GM19438 (cell line): Measurements from ENCODE around the gene ZNF581.

Experiments used
- ATAC-seq: cut with Tn5 transposase; IDR thresholded peaks from one replicate; pipeline ENCODE4 v1.9.1; 2021; ENCODE audit warnings: low read depth; ENCODE audit not compliant: unreplicated experiment

ZNF581 gene

DNA sequence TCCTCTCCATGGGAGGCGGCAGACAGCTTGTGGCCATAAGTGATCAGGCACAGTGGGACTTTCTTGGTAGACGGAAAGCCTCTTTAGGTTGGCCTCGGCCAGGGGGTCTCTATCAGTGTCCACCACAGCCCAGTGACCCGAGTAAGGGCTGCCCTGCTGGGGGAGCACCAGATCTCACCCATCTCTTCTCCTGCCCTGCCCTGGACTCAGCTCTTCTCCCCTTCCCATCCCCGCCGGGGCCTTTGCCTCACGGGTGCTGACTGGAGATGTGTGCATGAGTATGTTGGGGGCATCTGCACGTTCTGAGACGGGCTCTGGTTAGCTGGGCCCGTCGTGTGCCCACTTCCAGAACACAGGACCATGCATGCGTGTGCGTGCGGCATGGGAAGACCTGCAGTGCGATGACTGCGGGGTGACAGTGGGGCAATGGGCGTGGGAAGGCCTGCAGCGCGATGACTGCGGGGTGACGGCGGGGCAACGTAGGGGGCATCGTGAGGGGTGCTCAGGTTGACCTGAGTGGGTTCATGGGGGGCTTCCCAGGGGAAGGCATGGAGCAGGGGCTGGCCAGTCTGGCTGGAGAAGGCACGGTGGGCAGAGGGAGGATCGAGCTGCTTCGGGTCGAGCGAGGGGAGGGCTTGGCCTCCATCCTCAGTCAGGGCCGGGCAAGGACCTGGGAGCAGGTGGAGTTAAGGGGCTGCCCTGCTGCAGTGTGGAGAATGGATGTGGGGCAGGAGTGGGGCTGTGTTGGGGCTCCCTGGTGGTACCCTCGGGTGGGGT is 47.5 kb downstream of the ZNF581 start:
- no peak for ATAC-seq

DNA sequence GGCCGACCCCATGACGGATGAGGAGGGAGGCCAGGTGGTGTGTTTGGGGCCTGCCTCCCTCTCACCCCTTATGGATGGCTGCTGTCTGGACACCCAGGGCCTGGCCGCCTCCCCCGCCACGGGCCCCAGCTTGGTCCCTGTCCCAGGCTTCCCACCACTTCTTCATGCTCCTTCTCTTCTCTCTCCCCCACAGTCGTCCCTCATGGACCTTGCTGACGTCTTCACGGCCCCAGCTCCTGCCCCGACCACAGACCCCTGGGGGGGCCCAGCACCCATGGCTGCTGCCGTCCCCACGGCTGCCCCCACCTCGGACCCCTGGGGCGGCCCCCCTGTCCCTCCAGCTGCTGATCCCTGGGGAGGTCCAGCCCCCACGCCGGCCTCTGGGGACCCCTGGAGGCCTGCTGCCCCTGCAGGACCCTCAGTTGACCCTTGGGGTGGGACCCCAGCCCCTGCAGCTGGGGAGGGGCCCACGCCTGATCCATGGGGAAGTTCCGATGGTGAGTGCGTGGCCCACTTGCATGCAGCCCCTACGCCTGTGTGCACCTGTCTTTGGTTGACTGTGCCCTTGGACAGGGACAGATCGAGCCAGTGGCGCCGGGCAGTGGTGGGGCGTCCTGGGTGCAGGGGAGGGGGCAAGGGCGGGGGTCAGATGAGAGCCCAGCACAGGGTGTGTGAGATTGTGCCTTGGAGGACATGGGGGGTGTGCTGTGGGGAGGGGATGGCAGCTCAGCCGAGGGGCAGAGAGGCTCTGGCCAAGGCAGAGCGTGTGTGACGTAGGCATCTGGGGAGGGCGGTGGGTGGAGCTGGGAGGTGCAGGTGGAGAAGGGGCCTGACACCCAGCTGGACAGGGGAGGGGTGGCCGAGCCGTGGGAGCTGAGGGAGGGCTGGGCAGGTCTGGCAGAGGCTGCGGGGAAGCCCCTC is 48.4 kb downstream of the ZNF581 start:
- ATAC-seq, result no peak

DNA sequence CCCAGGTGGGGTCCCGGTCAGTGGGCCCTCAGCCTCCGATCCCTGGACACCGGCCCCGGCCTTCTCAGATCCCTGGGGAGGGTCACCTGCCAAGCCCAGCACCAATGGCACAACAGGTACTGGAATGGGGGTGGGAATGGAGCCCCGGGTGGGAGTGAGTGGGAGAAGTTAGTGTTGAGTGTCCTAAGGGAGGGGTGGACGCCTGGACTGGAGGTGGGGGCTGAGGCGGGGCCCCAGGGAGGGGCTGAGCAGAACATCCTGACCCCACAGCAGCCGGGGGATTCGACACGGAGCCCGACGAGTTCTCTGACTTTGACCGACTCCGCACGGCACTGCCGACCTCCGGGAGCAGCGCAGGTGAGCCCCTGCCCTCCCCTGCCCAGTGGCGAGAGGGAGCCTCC is 49.2 kb downstream of the ZNF581 start:
- no peak for ATAC-seq

DNA sequence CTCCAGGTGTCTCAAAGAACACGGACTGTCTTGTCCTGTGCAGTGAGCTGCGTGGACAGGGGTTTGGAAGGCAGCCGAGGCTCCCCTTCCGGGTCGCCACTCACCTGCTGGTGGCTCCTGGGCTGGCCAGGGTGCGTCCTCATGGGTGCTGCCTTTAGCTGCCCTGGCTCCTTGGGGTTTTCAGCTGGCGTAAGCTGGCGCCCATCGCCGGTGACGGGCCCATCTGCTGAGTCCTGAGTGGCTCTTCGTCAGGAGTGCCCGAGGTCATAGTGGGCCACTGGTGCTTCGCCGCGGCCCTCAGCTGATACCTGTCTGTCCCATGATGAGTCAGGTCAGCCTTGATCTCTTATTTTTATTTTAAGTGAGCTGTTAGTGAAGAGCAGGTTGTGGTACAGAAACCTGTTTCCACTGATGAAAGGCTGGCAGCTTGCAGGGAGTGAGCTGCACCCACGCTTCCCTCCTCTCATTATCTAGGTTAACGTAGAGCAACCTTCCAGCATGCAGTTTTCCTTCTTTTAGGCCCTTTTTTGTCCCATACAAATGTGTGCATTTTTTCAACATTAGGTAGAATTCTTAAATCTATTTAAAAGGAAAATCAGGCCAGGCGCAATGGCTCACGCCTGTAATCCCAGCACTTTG is 50.0 kb downstream of the ZNF581 start:
- no peak for ATAC-seq

DNA sequence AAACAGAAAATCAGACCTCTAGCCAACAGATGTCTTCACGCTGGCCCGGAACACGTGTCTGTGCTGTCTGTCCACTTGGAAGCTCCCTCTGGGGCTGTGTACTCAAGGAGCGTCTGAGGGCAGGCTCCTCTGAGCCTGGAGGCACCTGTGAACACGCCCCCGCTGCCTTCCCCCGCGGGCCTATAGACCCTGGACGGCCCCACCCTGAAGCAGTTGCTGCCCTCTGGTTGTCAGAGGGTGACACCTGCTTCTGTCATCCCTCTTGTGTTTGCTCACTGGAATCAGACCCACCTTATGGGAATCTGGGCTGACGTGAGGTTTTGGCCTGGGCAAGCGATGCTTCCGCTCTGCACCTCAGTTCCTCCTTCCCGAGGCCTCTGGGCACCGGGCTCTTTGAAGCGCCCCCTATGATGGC is 50.8 kb downstream of the ZNF581 start:
- no peak for ATAC-seq

DNA sequence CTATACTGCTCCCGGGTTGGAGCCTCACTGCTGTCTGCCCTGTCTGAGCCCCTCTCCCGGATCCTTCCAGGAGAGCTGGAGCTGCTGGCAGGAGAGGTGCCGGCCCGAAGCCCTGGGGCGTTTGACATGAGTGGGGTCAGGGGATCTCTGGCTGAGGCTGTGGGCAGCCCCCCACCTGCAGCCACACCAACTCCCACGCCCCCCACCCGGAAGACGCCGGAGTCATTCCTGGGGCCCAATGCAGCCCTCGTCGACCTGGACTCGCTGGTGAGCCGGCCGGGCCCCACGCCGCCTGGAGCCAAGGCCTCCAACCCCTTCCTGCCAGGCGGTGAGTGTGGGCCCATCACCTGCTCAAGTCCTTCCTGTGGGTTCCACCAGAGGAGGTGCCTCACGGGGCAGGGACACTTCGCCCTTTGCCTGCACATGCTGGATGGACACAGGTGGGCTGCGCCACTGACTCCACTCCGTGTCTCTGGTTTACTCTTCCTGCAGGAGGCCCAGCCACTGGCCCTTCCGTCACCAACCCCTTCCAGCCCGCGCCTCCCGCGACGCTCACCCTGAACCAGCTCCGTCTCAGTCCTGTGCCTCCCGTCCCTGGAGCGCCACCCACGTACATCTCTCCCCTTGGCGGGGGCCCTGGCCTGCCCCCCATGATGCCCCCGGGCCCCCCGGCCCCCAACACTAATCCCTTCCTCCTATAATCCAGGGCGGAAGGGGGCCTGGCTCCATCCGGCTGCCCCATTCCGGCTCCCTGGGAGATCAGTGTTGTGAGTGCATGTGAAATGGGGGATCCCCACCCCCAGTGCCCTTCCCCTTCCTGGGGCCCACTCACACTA is 51.4 kb downstream of the ZNF581 start:
- no peak for ATAC-seq
